GM21360 (cell line): ENCODE data around the gene HLTF.
"Not testable (repeated sequence)": the region's sequence is repeated elsewhere in the genome, so short reads cannot be mapped to it uniquely, and the experiment has no call there.

Source experiments
- ATAC-seq: cut with Tn5 transposase; IDR thresholded peaks from one replicate; pipeline ENCODE4 v1.9.1; 2021; ENCODE audit warnings: mild to moderate bottlenecking, moderate library complexity; ENCODE audit not compliant: unreplicated experiment

The HLTF gene

DNA sequence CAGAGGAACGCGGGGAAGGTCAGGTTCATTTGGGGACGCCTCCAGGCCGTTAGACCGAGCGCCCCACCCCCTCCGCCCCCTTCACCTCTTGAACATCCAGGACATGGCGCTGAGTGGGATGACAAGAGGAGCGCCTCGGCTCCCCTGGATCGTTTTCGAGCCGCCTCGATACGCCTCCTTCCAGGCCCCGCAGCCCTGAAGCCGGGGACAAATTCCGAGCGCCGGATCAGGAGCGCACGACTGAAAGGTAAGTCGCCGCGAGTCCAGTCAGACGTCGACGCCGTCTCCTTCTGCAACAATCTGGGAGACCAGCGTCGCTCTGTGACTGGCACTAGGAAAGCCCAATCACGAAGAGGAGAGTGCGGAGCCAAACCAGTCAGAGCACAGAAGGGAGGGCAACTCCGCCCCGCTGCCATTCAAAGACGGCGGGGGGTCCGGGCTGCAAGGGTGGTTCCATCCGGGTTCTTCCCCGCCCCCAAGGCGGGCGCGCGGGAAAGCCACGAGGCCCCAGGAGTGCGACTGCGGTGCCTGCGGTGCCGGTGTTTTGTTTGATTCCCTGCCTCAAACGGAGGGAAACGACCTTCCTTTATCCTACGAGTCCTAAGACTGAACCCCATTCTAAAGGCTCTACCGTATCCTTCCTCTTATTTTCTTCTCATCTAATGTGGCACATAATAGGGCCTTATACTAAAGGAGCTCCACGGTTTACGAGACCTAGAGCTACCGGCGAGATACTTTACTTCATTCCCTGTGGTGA is at the start of gene HLTF:
Gene HLTF, minus strand, starts transcription at position 302 of the 757 bp plus-strand sequence. Its CDS starts 197 bp downstream, at position 105.
- ATAC-seq, result peak; percentile 98

DNA sequence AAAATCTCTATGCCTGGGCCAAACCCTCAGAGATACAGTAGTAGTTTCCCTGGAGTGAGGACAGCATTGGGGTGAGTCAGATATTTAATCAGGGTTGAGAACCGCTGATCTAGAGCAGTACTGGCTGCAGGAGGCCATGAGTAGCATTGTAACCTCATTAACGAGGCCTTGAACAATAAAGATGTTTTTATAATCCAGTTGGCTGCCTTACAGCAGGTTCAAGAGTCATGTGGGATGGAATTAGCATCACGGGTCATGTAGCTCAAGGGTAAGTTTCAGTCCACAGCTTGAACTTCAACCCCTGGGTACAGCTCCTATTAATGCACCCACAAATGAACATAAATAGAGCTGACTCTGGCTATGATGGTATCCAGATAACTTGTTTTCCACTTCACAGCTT is 48.2 kb upstream of the HLTF start:
- no peak for ATAC-seq

GRCh38 chr3:149131589-149131988 is 45.3 kb upstream of the HLTF start:
- ATAC-seq, result no peak

DNA sequence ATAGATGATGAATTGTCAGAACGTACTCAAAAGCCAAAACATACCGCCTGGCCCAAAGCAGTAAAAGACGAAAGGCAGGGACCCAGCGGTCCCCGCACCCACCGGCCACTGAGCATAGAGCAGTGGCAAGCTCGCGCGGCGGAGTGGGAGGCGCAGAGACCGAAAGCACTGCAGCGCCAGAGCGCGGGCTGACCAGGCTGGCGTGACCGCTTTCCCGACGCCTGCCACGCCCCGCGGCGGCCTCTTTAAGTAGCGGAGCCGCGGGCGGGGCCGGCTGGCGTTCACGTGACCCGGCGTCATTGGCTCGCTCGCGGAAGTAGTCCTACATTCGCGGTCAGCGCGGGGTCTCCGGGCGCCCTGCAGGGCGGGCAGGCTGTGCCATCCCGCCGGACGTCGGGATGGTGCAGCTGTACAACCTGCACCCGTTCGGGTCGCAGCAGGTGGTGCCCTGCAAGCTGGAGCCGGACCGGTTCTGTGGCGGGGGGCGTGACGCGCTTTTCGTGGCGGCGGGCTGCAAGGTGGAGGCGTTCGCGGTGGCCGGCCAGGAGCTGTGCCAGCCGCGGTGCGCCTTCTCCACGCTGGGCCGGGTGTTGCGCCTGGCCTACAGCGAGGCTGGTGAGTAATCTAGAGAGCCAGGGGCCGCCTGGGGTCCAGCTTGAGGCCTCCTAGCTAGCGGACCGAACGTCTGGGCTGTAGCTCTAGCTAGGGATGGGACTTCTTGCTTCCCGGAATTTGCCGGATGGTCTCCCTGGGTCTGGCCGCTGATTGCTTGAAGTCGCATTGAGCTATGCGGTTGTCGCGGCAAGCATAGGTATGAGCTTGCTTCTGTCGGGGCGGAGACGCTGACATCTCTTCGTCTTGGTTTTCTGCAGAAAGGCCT is 43.2 kb upstream of the HLTF start, which contains the start of gene HPS3:
Gene HPS3, plus strand, starts transcription at position 313 of the 880 bp plus-strand sequence. Its CDS starts 86 bp downstream, at position 399.
- peak; percentile 95 for ATAC-seq

- peak; percentile 3 for ATAC-seq
Measured at GRCh38 chr3:149128821-149129220, 42.5 kb upstream of the HLTF start.

DNA sequence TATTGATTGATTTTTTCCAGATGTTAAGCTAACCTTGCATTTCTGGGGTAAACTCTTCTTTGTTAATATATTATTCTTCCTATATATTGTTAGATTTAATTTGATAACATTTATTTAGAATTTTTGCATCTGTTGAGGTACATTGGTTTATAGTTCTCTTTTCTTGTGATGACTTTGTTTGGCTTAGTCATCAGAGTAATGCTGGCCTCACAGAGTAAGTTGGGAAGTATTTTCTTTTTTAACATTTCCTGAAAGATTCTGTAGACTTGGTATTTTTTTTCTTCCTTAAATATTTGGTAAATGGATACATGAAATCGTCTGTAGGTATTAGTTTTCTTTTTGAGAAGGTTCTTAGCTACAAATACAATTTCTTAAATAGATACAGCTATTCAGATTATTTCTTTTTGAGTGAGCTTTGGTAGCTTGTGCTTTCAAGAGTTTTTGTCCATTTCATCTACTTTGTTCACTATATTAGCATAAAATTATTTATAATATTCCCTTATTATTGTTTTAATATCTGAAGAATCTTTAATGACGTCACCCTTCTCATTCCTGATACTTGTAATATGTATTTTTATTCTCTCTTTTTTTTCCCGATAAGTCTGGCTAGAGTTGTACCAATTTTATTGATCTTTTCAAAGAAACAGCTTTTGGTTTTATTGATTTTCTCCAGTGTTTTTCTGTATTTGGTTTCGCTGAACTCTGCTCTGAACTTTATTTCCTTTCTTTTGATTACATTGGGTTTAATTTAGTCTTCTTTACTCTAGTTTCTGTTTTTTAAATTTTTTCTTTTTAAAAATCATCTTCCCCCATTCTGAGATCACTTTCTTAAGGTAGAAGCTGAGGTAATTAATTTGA is 36.6 kb upstream of the HLTF start:
- ATAC-seq, result no peak

DNA sequence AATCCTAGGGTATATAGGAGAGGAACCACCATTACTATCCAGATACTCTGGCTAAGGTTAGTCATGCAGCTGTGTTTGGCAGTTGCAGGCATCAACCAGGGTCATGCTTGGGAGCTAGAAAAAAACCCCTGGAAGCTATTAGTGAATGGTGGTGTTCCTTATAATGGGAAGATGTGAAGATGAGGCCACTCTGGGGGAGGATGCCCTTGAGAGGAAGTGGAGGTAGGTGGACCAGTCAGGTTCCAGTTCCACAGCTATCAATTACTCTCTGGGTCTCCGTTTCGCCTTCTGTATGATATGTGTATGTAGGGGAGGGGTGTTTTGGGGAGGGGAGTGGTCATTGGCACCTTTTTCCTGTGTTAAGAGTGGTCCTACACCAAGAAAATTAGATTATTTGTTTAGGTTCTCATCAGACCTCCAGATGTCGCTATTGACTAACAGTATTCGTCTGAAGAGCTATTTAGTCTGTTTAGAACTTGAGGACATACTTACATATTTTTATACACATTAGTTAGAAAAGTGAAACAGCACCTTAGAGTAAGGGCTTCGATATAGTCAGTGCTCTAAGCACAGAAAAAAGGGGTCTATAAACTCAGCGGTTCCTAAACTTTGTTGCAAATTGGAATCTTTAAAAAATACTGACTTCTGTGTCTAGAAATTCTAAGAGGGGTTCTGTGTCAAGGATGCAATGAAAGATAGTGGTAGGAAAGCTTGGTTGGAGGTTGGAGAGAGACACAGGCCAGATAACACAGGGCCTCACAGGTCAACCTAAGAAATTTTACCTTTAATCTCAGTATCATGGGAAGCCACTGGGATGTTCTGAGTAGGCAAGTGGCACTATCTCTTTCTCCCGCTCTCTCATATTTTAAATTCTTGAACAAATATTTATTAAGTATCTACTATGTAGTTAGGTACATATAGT is 34.0 kb upstream of the HLTF start:
- ATAC-seq, result peak; percentile 76

- ATAC-seq, result no peak
Measured at GRCh38 chr3:149119466-149119865, 33.1 kb upstream of the HLTF start.

- no peak for ATAC-seq
Measured at GRCh38 chr3:149118724-149119123, 32.4 kb upstream of the HLTF start.

- ATAC-seq, result no peak
Measured at GRCh38 chr3:149115114-149115513, 28.8 kb upstream of the HLTF start.

DNA sequence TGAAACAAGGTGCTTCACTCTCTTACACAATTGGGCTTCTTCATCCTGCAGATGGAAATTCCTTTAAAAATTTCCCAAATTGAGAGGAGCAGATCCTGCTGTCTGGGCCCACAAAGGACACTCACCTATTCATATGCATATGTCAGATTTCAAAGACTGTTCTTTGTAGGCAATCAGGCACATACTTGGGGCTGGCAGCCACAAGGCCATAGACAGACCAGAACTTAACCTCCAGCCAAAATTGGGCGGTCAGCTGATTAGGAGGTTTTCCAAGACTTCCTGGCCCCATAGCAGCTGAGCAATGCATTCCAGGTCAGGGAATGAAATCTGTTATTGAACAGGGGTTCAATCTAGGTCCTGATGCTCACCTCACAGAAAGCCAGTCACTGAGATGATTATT is 28.1 kb upstream of the HLTF start:
- no peak for ATAC-seq

- ATAC-seq, result no peak
Measured at GRCh38 chr3:149104484-149104883, 18.2 kb upstream of the HLTF start.

- no peak for ATAC-seq
Measured at GRCh38 chr3:149101641-149102040, 15.3 kb upstream of the HLTF start.

- ATAC-seq, result no peak
Measured at GRCh38 chr3:149101154-149101553, 14.8 kb upstream of the HLTF start.

DNA sequence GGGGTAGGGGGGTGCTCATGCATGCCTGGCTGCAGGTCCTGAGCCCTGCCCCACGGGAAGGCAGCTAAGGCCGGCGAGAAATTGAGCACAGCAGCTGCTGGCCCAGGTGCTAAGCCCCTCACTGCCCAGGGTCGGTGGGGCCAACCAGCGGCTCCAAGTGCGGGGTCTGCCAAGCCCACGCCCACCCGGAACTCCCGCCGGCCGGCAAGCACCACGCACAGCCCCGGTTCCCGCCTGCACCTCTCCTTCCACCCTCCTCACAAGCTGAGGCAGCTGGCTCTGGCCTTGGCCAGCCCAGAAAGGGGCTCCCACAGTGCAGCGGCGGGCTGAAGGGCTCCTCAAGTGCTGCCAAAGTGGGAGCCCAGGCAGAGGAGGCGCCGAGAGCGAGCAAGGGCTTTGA is 11.7 kb upstream of the HLTF start:
- not testable (repeated sequence) for ATAC-seq

DNA sequence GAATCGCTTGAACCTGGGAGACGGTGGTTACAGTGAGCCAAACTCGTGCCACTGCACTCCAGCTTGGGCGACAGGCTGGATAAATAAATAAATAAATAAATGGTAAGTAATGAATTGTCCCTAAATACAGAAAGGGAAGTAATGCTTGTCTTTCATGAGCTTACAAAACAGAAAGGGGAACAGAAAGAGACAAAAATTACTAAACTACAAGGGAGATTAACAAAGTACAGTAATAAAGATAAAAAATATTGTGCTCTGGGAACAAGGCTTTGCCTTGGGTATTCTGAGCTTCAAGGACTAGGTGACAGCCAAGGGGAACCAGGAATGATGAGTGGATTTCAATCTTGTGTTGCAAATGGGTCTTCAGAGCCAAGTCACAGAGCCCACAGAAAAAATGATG is 9.2 kb upstream of the HLTF start:
- ATAC-seq, result peak; percentile 83

DNA sequence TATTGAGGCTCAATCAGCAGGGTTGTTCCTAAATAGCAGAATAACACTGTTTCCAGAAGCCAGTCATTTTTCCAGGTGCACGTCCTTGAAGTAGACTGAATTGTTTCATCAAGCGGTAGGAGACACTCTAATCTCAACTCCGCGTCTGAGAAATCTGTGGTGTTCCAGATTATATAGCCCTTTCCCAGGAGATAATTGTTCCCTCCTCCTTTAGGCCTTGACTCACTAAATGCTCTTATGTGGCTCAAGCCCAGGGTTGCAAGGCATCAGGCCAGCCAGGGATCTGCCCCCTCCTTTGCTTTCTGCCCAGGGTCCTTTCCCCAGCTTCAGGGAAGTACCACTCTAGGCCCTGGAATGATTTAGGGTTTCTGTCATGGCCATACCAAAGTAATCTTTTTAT is 5.7 kb upstream of the HLTF start:
- no peak for ATAC-seq

GRCh38 chr3:149090907-149091306 is 4.6 kb upstream of the HLTF start:
- ATAC-seq, result peak; percentile 27

DNA sequence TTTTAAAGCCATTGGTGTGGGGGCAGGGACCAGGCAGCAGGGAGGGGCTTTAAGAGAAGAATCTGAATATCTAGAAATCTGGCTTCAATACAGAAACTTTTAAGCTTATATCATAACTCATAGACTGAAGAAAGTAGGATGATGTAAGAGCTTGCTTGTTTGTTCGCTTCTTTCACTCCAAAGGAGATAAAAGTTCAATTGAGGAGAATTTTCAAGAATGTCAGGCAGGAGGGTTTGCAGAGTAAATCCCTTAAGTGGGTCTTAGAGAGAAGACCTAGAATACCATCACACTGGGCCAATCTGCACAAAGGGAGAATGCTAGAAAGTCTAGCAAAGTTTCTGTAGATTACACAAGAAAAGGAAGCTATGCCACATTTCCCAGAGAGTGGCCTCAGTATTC is 4.1 kb upstream of the HLTF start:
- no peak for ATAC-seq

DNA sequence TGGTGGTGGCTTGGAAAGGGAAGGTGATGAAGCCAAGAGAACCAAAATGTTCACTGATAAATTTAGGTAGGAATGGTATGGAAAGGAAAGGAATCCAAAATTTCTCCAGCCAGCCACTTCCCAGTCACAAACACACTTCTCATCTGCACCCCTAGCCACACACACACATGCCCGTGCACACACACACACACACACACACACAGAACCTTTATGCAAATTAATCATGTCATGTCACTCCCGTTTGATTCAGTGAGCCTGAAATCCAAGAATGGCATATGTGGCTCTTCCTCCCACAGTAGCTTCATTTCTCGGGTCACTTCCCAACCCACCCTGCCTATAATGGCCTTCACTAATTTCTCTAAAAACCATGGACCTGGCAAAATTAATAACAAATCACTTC is 3.1 kb upstream of the HLTF start:
- no peak for ATAC-seq
